HCT116 (cell line): ENCODE results near the gene BCL11B. TPM values are rescaled to one million over a fixed set of nuclear protein-coding genes. Genes with fewer than 3 reads are reported as not detected.

ENCODE experiments used
- ATAC-seq: fragments of 200-7000 bp; cut with Tn5 transposase; 2 replicates; pipeline ENCODE4 v1.9.1; 2020; ENCODE audit warnings: mild to moderate bottlenecking, moderate library complexity
- BruUV-seq: library from RNA; stranded (reverse); fragments of 400-500 nt; replicated peaks from 2 replicates; lab custom pipeline; 2021; lab: Mats Ljungman, UMichigan
- CTCF ChIA-PET: fragments of 300-600 bp; sonication (Branson Sonifier 250); formaldehyde crosslinking; loops from one replicate; lab custom pipeline; 2021; ENCODE audit warnings: antibody characterized with exemption; lab: Charles Lee
- POLR2A ChIA-PET: fragments of 300-600, 350-600 bp; sonication (Branson Sonifier 250); formaldehyde crosslinking; loops from one replicate; lab custom pipeline; 2021; ENCODE audit warnings: antibody characterized with exemption; lab: Charles Lee
- RAD21 ChIA-PET, 2 experiments: fragments of 300-600 bp; sonication (Branson Sonifier 250); formaldehyde crosslinking; loops; one replicate each; lab custom pipeline; 2023; ENCODE audit warnings: low total read pairs in 2 of 2; ENCODE audit not compliant: uncharacterized antibody in 2 of 2, unreplicated experiment in 2 of 2, low non-redundant PET in 1 of 2; lab: Charles Lee
- DNase-seq: peaks from one replicate; pipeline ENCODE4 v3.0.0-alpha.2; 2010; ENCODE audit warnings: low read depth, low spot score
- H2AFZ ChIP-seq: fragments of 200-600 bp; shearing (Covaris generic), sonication (generic); 2 replicates; pipeline ENCODE4 v1.6.1; 2017; ENCODE audit warnings: low read depth, mixed run types, mixed read lengths, antibody characterized with exemption, low read length; ENCODE audit not compliant: poor library complexity, severe bottlenecking
- H3K27ac ChIP-seq: 2 replicates; pipeline ENCODE4 v1.5.1; 2012; ENCODE audit warnings: low read depth, low read length
- H3K27me3 ChIP-seq: fragments of 200-600 bp; sonication (generic); 2 replicates; pipeline ENCODE4 v1.6.1; 2016; ENCODE audit warnings: mixed run types, low read length, mixed read lengths; ENCODE audit not compliant: insufficient read depth
- H3K36me3 ChIP-seq, 2 experiments: fragments of 200-500 bp in 1 of 2; fragments of 200-600 bp in 1 of 2; sonication (Bioruptor generic) in 1 of 2; sonication (generic) in 1 of 2; 2 replicates each; pipeline versions ENCODE4 v1.5.1 to v1.6.1; 2014 to 2016; ENCODE audit warnings: low read length in 2 of 2, inconsistent platforms in 1 of 2, mixed read lengths in 1 of 2, mixed run types in 1 of 2; ENCODE audit not compliant: insufficient read depth in 2 of 2, control insufficient read depth in 1 of 2
- H3K4me1 ChIP-seq, 2 experiments: fragments of 200-600 bp in 1 of 2; sonication (generic) in 1 of 2; 2 replicates each; pipeline versions ENCODE4 v1.5.1 to v1.6.1; 2012 to 2017; ENCODE audit warnings: low read length in 2 of 2, inconsistent platforms in 1 of 2, mild to moderate bottlenecking in 1 of 2, mixed read lengths in 1 of 2, mixed run types in 1 of 2, moderate library complexity in 1 of 2; ENCODE audit not compliant: insufficient read depth in 2 of 2, control insufficient read depth in 1 of 2
- H3K4me2 ChIP-seq: fragments of 200-600 bp; sonication (generic); 2 replicates; pipeline ENCODE4 v1.6.1; 2017; ENCODE audit warnings: mixed run types, low read length, mixed read lengths
- H3K4me3 ChIP-seq, 2 experiments: fragments of 200-600 bp in 1 of 2; sonication (generic) in 1 of 2; replicated peaks in 1 of 2; 2 replicates each; pipeline ENCODE4 v1.5.1; 2011 to 2016; ENCODE audit warnings: low read length in 2 of 2, control low read depth in 1 of 2, low read depth in 1 of 2, mild to moderate bottlenecking in 1 of 2, mixed read lengths in 1 of 2, mixed run types in 1 of 2
- H3K79me2 ChIP-seq: fragments of 200-600 bp; sonication (generic); 2 replicates; pipeline ENCODE4 v1.6.1; 2017; ENCODE audit warnings: mild to moderate bottlenecking, mixed run types, low read length, moderate library complexity, mixed read lengths; ENCODE audit not compliant: insufficient read depth
- H3K9ac ChIP-seq: fragments of 200-600 bp; sonication (generic); 2 replicates; pipeline ENCODE4 v1.6.1; 2016; ENCODE audit warnings: low read length, mixed read lengths
- H3K9me2 ChIP-seq: fragments of 200-600 bp; sonication (generic), shearing (Covaris generic); 2 replicates; pipeline ENCODE4 v1.6.1; 2017; ENCODE audit warnings: mixed run types, mild to moderate bottlenecking, moderate library complexity; ENCODE audit not compliant: insufficient read depth
- H3K9me3 ChIP-seq, 2 experiments: fragments of 200-500 bp in 1 of 2; fragments of 200-600 bp in 1 of 2; sonication (Bioruptor generic) in 1 of 2; sonication (generic) in 1 of 2; 2 replicates each; pipeline ENCODE4 v1.6.1; 2014 to 2017; ENCODE audit warnings: low read length in 2 of 2, mixed read lengths in 2 of 2, inconsistent platforms in 1 of 2, low read depth in 1 of 2, mild to moderate bottlenecking in 1 of 2, mixed run types in 1 of 2, moderate library complexity in 1 of 2; ENCODE audit not compliant: control insufficient read depth in 1 of 2, insufficient read depth in 1 of 2
- H4K20me1 ChIP-seq: fragments of 200-600 bp; sonication (generic), shearing (Covaris generic); 2 replicates; pipeline ENCODE4 v1.6.1; 2017; ENCODE audit warnings: mixed run types, mild to moderate bottlenecking, moderate library complexity; ENCODE audit not compliant: insufficient read depth
- ATF3 ChIP-seq: IDR thresholded peaks from 2 replicates; pipeline ENCODE4 v1.6.1; 2012
- ELF1 ChIP-seq: IDR thresholded peaks from 2 replicates; pipeline ENCODE4 v1.6.1; 2012; ENCODE audit warnings: low read depth, borderline replicate concordance
- EZH2 ChIP-seq: fragments of 200-600 bp; sonication (generic); IDR thresholded peaks from 2 replicates; pipeline ENCODE4 v1.6.1; 2017; ENCODE audit warnings: antibody characterized with exemption, mixed run types
- JUND ChIP-seq: IDR thresholded peaks from 2 replicates; pipeline ENCODE4 v1.6.1; 2012
- MAX ChIP-seq: IDR thresholded peaks from 2 replicates; pipeline ENCODE4 v1.6.1; 2012
- POLR2AphosphoS5 ChIP-seq: IDR thresholded peaks from 2 replicates; pipeline ENCODE4 v1.6.1; 2011; ENCODE audit warnings: mild to moderate bottlenecking, low read depth, low read length, moderate library complexity
- REST ChIP-seq: IDR thresholded peaks from 2 replicates; pipeline ENCODE4 v1.6.1; 2012; ENCODE audit warnings: low read depth
- SIN3A ChIP-seq: IDR thresholded peaks from 2 replicates; pipeline ENCODE4 v1.6.1; 2012; ENCODE audit warnings: low read depth
- SRF ChIP-seq: IDR thresholded peaks from 2 replicates; pipeline ENCODE4 v1.6.1; 2012; ENCODE audit warnings: low read depth
- YY1 ChIP-seq: IDR thresholded peaks from 2 replicates; pipeline ENCODE4 v1.6.1; 2011; ENCODE audit warnings: low read length, low read depth, moderate library complexity, mild to moderate bottlenecking; ENCODE audit not compliant: insufficient replicate concordance; ENCODE audit errors: extremely low read depth
- ZBTB33 ChIP-seq: IDR thresholded peaks from 2 replicates; pipeline ENCODE4 v1.6.1; 2011; ENCODE audit warnings: mild to moderate bottlenecking, low read length, moderate library complexity; ENCODE audit not compliant: insufficient replicate concordance; ENCODE audit errors: extremely low read depth
- intact Hi-C: fragments of 100-400 bp; cut with micrococcal nuclease; formaldehyde crosslinking; loops from 2 replicates; pipeline ENCODE4 v1.10.0; 2022
- total RNA-seq: library from RNA; stranded (reverse); gene quantifications from one replicate; pipeline ENCODE4 v1.2.1, GENCODE V29; 2021; ENCODE audit not compliant: unreplicated experiment

Gene BCL11B
- total RNA-seq, 1 experiment from 2014 or later = 1.1 TPM

- no peak for TF ChIP-seq ZBTB33
- TF ChIP-seq ELF1 = no peak
- TF ChIP-seq ATF3 = no peak
- TF ChIP-seq JUND = no peak
- no peak for TF ChIP-seq EZH2
- TF ChIP-seq MAX = no peak
- no peak for TF ChIP-seq POLR2AphosphoS5
Measured at GRCh38 chr14:99136401-99136800, 135.6 kb downstream of the BCL11B start (continued).

- no peak overlapping the region for H3K9ac ChIP-seq
- no peak for ATAC-seq
- no TSS peak for BruUV-seq
- POLR2A ChIA-PET = no interaction called here
- H3K4me2 ChIP-seq = no peak overlapping the region
- H3K36me3 ChIP-seq = no peaks in the 10 kb centered on the region
- TF ChIP-seq SRF (no peak), POLR2AphosphoS5 (no peak), MAX (no peak), YY1 (no peak), REST (no peak), SIN3A (no peak), JUND (no peak)
- no peaks in the 10 kb centered on the region for H3K9me3 ChIP-seq
- H2AFZ ChIP-seq = no peak overlapping the region
- H3K27ac ChIP-seq = no peak overlapping the region
- intact Hi-C loops = no loop called here
- no peaks in the 10 kb centered on the region for H4K20me1 ChIP-seq
- peaks cover 0 to 7% of the 10 kb centered on the region in 2 experiments; a peak in 1 of 4 replicates for H3K4me1 ChIP-seq
- RAD21 ChIA-PET = no interaction called here
- CTCF ChIA-PET = no interaction called here
- no peaks in the 10 kb centered on the region for H3K79me2 ChIP-seq
- no peaks in the 10 kb centered on the region for H3K9me2 ChIP-seq
- DNase-seq = no peak
- no peak overlapping the region for H3K4me3 ChIP-seq
- no peaks in the 10 kb centered on the region for H3K27me3 ChIP-seq
Measured at GRCh38 chr14:99136047-99136400, 136.0 kb downstream of the BCL11B start.
